Ovary (tissue), 3 donors: ENCODE measurements around the gene TTC7B.

Experiments used
- CTCF ChIP-seq, 3 donors: fragments of 450-650 bp in 2 of 3; fragments of 200-600 bp in 1 of 3; IDR thresholded peaks; one replicate each; pipeline versions ENCODE4 v1.5.1 to v1.8.0; 2016 to 2022; ENCODE audit warnings: antibody characterized with exemption in 3 of 3, mild to moderate bottlenecking in 1 of 3
- POLR2A ChIP-seq: fragments of 450-650 bp; IDR thresholded peaks from one replicate; pipeline ENCODE4 v1.6.1; 2017; ENCODE audit warnings: antibody characterized with exemption, mild to moderate bottlenecking, moderate library complexity
- donor health status: DM: no; HTN: no; CAD: no.

- TF ChIP-seq CTCF (IDR thresholded peaks at IDR 0.05): no peak
- no peak for TF ChIP-seq POLR2A
Observed at GRCh38 chr14:90773705-90774104, 42.5 kb downstream of the TTC7B start.
